ENCODE measurements around the gene SEC24B.
"Not testable (repeated sequence)": the region's sequence is repeated elsewhere in the genome, so short reads cannot be mapped to it uniquely, and the experiment has no call there.

Gene SEC24B

DNA sequence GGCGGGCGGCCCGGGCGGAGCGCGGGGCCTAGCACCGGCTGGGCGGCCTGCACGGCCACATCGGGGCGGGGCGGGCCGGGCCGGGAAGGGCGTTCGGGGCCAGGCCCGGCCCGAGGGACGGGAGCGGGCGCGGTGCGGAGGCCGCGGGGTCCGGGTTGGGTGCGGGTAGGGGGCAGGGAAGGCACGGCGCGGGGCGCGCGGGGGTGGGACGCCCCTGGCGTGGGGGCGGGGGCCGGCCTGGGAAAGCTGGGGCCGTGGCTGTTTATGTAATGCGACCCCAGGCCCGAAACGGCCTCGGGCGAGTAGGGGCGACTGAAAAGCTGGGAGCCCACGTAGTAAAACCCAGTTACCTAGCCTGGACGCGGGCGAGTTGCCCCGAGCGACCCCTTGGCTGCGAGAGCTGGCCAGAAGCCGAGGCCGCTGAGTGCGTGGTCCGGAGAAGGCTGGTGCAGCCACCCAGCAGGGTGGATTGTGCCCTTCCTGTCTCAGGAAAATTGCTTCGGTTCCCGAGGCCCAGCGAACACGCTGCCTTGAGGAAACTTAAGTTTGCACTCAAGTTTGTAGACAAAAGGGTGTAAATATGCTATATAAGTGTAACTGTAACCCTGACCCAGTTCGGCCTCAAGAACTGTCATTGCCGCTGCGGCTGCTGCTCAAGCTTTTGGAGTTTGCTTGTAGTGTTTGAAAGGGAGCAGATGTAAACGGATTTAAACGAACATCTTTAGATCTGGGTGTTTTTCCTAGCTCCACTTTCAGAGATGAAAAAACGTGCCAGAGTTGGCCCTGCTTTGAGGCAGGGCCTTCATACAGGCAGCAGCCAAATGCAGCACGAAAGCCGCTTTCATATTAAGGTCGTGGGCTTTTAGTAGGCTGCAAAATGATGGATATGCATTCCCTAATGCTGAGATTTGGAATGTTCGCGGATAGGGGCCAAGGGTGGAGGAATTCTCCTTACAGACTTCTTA, 674 bp downstream of the SEC24B start:
- DNase-seq, result no peak

DNA sequence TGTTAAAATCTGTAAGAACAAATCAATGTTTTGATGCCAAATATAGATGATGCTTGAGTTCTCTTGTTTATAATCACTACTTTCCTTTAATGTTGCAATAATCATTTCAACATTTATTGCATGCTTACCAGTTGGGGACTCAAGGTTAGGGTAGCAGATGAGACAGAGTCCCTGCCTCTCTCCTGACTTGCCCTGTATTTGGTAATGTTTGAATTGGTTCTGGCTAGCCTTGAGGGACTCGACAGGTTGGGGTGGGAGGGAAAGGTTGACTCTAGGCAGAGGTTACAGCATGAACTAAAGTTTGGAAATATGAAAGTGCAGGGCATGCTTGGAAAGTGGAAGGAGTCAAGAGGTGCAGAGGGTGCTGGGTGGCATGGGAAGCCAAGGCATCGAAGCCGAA, 2.0 kb downstream of the SEC24B start:
- no peak for DNase-seq

DNA sequence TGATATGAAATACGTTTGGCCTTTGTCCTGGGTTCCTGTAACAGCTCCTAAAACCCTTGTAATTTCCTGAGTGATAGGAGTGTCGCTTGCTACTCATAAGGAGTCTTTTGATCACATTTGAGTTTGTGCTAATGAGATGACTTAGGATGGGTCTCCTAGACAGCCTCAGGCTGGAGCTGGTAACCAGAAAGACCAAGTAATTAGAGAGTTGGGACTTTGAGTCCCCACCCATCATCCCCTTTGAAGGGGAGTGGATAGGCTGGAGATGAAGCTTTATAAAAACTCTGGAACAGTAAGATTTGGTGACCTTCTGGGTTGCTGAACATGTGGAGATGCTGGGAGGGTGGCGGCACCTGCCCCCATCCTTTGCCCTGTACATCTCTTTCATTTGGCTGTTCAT, 2.9 kb downstream of the SEC24B start:
- no peak for DNase-seq

DNA sequence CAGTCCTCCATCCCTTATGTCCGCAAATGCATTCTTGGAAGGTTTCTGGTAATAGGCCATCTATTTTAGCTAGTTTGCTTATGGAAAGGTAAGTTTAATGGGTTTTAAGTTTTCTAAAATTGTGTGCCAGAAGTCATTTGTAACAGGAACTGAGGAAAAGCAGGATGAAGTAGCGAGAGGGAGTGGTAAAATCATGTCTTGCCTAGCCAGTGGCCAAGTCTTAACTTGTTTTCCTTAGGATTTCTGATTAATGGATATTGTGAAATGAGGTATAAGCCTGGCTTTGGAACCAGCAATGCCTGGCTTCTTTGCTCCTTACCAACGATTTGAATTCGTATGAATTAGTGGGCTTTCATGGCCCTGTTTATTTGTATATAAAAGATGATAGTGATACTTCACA, 7.3 kb downstream of the SEC24B start:
- no peak for DNase-seq

DNA sequence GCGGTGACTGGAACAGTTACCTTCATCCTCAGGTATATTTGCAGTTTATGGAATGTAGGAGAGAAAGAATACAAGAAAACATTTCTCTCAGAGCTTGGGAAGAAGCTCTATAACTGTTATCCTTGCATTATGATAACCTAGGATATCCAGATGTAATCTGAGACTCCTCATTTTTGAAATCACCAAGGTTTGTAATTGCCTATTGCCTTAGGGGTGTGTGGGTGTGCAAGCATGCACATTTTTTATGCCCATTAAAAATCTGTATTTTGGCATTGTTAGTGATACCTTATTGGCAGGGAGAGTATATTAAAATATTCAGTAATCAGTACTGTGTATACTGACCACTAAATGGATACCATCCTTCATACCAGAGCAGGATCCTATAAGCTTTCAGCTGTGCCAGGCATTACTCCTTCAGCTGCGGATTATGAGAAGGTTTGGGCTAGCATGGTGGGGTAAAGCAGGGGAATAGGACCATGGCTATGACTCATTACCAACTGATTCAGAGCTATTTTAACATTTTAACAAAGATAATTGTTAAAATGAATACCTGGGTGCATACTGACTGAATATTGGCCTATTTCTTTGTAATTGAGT, 8.3 kb downstream of the SEC24B start:
- DNase-seq, result no peak

DNA sequence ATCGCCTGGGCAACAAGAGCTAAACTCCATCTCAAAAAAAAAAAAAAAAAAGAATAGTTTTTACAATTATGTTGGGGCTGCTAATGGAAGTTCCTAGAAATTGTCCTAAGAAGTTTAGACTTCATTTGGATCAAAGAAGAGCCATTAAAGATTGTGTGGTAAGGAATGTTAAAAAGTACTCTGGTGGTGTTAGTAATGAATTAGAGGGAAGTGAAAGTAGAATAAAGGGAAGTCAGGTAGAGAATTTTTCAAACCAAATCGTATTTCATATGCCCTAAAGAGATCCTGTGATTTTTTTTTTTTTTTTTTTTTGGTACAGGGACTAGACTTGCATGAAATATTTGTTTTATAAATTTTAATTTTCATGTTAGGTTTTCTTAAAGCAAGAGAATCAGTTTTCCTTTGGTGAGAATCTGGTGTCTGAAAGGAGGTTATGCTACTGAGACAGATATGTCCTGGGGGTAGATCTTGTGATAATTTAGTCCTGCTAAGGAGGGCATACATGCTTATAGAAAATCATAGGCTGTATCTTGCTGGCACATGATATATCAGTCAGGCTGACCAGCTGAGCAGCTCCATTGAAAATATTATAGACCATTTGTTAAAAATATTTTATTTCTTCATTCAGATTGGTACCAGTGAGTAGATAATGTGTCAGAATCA, 10.7 kb downstream of the SEC24B start:
- DNase-seq, result no peak

DNA sequence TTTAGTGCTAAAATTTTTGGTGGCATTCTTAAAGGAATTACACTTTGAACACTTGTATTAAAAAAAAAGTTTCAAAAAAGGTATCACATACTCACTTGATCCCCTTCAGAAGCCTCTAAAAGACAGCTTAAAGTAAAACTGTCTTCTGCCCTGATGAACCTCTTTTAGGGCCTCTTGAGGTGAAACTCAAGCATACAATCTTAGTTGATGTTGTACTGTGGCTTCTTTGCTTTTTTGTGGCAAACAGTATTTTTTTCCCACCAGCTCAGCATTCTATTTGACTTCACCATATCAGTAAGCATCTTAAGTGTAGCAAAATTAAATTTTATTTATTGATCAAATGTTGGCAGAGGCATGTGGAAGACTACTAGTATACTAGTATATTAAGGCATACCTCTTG, 13.7 kb downstream of the SEC24B start:
- DNase-seq, result no peak

DNA sequence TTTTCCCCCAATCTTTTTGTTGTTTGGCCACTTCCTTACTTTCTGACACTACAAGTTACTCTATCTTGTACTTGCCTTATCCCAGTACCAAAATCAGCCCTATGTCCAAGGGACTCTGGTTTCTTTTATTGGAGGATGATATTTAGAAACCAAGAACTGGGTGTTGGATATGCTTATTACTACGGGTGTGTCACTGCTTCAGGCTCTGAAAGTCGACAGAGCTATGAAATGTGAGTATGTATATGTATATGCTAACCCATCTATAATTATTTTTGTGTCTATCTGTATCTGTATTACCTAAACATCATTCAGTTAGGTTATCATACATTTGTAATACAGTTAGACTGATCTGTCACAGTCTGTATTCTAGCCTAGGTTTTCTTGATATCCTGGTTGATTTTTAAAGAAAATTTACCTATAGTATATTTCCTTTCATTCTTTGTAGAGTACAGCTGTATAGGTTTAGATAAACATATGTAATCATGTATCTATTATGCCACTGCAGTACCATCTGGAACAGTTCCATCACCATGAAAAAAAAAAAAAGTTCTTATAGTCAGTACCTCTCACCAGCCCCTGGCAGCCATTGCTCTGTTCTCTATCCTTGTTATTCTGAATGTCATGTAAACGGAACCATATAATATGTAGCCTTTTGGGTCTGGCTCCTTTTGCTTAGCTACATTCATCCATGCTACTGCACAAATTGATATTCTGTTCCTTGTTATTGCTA, 18.1 kb downstream of the SEC24B start:
- DNase-seq, result no peak

DNA sequence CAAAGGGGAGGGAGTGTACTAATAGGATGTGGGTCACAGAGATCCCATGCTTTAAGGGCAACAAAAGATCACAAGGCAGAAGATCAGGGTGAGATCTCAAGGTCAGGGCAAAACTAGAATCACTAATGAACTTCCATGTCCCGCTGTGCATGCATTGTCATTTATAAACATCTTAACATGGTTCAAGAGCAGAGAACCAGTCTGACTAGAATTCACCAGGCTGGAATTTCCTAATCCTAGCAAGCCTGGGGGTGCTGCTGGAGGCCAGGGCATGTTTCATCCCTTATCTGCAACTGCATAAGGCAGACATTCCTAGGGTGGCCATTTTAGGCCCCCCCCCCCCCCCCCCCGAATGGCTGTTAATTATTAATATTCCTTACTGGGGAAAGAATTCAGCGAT, 19.5 kb downstream of the SEC24B start:
- not testable (repeated sequence) for DNase-seq

DNA sequence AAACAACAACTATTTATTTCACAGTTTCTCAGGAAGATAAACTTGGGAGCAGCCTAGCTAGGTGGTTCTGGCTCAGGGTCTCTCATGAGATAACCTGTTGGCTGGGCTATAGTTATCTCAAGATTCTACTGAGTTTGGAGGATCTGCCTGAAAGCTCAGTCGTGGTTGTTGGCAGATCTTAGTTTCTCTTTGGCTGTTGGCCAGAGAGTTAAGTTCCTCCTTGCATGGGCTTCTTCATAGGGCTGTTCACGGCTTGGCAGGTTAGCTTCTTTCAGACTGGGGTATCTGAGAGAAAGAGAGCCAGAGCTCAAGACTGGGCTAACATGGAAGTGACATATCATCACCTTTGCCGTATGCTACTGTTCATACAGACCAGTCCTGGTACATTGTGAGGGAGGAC, 28.7 kb downstream of the SEC24B start:
- DNase-seq, result no peak

DNA sequence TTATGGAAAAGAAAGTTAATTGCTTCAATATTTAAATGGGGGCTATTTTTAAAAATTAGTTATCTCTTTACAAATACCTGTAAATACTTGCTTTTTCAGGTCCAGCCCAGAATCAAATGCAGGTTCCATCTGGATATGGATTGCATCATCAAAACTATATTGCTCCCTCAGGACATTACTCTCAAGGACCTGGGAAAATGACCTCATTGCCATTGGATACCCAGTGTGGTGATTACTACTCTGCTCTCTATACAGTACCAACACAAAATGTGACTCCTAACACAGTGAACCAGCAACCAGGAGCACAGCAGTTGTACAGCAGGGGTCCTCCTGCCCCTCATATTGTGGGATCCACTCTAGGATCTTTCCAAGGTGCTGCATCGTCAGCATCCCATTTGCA, 29.2 kb downstream of the SEC24B start:
- no peak for DNase-seq

DNA sequence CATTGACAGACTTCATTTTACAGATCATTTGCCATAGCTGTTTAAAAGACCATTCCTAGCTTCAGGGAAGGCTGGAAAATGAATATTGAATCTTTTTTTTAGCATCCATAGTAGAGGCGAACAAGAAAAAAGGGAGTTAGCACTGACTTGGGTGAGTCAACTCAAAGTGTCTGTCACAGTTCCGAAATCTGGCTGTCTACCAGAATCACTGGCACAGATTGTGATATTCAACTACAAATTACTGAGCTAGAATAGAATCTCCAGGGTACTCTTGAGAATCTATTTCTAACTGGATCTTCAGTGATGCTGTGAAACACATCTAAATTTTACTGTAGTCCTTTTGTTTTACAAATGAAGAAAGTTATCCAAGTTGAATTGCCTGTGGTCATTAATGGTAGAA, 31.5 kb downstream of the SEC24B start:
- DNase-seq, result no peak

DNA sequence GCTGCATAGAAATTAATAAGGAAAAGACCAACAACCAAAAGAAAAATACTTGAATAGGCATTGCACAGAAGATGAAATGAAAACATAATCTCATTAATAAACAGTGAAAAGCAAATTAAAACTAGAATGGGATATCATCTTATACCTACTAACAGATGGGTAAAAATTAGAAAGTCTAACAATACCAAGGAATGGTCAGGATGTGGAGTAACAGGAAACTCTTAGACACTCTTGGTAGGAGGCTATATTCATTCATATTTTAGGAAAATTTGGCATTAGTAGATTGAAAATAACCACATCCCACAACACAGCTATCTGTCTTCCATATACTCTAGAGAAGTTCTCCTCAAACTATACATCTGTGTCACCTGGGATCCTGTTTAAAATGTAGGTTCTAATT, 36.3 kb downstream of the SEC24B start:
- DNase-seq, result no peak

DNA sequence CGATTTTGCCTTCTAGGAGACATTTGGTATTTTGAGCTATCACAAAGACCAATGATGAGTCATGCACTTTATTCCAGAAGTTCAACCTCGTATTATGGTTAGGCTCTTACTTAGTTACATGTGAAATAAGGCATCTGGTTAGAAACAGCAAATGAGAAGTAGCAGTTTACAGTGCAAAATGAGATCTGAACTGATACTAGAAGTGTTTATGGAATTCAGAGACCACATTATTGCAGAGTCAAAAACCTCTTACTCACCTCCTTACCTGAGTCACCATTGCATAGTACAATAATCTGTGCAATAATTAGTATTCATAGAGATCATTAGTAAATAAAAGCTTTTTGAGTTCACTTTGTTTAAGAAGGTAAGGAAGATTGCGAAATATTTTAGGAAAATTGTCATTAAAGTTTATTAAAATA, 38.7 kb downstream of the SEC24B start:
- DNase-seq, result no peak

DNA sequence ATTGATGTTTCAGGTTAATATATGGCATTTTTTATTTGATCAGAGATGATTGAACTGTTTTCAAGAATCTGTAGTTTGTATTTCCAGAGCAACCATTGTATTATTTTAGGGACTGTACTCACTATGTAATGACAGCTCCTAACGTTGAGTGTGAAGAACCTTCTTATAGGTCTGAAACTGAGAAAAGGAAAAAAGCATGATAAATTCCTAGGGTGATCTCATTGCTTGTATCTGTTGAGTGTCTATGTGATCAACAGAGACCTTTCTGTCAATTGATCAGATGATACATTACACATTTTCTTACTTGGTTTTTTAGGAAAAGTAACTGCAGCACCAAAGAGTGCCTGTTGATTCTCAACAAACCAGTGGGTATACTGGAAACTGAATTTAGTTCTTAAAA, 40.2 kb downstream of the SEC24B start:
- no peak for DNase-seq

DNA sequence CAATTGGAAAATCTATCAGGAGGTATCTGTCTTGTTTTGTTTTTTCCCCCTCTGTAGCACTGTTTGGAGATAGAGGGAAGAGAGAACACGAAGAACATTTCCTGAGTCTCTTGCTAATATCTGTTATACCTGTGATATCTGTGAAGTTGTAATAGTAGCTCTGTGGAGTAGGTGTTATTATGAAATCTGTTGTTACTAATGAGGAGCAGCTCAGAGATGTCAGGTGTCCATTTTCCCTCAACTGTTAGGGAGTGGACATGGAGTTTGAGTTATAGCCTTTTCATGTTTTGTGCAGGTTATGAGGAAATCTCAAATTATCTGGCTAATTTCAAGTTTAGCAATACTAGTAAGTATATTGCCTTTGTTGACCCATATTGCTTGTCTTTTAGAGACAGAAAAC, 52.4 kb downstream of the SEC24B start:
- no peak for DNase-seq

DNA sequence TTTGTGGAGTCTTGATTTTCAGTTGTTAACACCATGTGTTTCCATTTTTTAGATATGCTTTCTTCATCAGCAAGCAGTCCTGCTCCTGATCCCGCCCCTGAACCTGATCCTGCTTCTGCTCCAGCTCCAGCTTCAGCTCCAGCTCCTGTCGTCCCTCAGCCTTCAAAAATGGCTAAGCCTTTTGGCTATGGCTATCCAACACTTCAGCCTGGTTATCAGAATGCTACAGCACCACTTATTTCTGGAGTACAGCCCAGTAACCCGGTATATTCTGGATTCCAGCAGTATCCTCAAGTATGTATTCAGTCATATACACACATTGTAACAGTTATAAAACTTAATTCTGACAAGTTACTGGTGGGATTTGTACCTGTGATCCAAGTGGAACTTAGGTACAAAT, 60.9 kb downstream of the SEC24B start:
- DNase-seq, result no peak

DNA sequence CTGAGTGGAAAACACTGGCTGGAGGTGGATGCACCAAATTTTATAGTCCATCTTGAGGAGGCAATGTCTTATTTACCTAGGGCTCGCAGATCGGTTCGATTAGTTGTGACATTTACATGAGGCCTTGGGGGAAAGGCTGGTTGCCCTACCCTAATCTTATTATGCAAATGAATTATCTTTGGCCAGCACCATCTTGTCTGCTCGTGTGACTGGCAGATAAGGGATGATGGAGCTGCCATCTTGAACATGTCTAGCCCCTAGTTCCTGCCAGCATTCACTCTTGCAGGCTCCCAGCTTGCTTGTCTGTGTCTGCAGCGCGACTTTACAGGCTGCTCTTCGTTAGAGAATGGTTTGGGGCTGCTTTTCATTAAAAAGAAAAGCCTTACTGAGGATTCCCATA, 61.9 kb downstream of the SEC24B start:
- DNase-seq, result no peak

DNA sequence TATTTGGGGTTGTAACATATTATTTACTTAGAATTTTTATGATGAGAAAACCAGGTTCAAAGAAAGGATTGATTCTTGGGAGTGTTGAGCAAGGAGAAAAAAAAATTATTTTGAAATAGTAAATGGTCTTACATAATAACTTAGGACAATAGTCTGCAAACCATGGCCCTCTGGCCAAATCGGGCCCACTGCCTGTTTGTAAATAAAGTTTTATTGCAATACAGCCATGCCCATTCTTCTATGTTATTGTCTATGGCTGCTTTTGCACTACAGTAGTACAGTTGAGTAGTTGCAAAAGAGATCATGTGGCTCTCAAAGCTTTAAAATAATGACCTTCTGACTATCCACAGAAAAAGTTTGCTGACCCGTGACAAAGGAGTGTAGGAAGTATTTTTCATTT, 63.3 kb downstream of the SEC24B start:
- no peak for DNase-seq

DNA sequence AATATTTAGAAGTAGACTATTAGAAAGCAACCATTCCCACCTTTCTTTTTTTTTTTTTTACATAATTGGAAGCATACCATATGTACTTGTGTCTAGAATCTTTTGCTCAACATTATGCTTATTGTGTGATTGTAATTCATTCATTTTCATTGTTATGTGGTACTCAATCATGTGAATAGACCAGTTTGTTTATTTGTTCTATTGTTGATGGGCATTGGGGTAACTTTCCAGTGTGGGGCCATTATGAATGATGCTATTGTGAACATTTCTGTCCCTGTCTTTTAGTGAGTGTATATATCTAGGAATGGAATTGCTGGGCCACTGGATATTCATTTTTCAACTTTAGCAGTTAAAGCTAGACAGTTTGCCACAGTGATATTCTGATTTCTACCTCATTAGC, 63.9 kb downstream of the SEC24B start:
- DNase-seq, result no peak

DNA sequence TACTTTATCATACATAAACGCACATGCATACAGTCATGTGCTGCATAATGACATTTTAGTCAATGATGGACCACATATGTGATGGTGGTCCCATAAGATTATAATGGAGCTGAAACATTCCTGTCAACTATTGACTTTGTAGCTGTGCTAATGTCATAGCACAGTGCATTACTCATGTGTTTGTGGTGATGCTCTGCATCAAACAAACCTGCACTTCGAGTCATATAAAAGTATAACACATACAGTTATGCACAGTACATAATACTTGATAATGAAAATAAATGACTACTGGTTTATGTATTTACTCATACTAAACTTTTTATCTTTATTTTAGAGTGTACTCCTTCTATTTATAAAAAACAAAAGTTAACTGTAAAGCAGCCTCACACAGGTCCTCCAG, 65.9 kb downstream of the SEC24B start:
- DNase-seq, result no peak

DNA sequence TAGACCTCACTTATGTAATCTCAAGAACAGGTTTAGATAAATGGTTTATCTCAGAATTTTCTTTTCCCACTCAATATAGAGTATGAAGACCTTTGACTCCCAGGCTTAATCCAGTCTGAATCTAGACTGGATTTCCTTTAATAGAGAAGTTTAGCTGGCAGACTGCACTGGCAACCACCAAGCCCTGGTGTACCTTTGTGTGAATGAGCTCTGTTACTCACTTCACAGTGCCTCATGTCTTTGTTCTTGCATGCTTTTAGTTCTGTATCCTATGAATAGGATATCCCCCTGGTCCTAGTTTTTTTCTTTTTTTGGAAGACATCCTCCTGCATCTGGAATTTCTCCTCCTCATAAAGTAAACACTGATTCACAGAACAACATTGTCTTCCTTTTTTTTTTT, 73.3 kb downstream of the SEC24B start:
- no peak for DNase-seq

DNA sequence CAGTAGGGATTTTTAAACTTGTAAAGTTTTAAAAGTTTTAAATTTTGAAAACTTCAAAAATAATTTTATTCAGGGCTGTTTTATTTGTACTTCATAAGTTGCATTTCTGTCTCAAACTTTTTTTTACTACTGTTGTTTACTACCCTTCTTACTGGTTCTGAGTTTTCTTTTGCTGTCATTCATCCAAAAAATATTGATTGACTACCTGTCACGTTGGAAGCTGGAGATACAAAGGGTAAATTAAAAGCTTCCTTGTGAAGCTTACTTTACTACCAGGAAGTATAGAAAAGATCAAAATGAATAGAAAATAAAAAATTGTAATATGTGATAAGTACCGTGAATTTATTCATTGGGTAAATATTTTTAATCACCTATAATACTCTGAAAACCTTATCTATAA, 77.1 kb downstream of the SEC24B start:
- no peak for DNase-seq
